COLO668 (cell line): ENCODE results near the gene TRIM52.

Source experiments
- DNase-seq: peaks from one replicate; lab custom pipeline; 2025; ENCODE audit not compliant: unreplicated experiment; lab: John Stamatoyannopoulos, UW

Gene TRIM52

DNA sequence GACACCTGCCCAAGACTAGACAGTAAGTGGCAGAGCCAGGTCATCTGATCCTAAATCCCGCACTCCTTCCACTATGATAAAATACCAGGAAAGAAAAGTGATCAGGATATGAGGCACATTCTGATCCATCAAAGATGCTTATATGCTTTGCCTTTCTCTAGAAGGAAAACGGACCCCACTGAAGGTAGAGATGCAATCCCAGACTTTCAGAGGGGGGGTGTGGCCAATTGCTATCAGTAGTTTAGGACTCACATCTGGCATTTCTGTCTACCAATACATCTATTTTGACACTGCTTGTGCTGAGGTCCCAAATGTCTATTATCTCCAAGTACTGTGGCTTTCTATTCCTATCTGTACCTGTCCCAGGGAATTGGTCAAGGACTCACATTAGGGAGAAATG lies 1.7 kb downstream of the TRIM52 start:
- DNase-seq: no peak

DNA sequence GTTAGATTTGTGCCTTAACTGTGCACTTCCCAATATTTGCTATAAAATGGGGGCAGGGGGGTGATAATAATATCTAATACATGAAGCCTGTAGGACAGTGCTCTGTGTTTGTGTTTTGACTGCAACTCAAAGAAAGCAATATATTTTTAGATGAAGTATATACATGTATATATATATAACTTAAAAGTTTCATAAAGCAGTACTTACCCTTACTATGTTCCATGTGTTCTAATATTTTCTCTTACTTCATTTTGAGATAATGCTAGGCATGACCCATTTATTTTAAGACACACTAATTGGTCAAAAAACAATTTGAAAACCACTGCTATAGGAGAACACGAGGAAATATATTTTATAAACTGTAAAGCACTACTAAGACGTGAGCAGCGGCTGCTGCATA lies 2.4 kb downstream of the TRIM52 start:
- no peak for DNase-seq

DNA sequence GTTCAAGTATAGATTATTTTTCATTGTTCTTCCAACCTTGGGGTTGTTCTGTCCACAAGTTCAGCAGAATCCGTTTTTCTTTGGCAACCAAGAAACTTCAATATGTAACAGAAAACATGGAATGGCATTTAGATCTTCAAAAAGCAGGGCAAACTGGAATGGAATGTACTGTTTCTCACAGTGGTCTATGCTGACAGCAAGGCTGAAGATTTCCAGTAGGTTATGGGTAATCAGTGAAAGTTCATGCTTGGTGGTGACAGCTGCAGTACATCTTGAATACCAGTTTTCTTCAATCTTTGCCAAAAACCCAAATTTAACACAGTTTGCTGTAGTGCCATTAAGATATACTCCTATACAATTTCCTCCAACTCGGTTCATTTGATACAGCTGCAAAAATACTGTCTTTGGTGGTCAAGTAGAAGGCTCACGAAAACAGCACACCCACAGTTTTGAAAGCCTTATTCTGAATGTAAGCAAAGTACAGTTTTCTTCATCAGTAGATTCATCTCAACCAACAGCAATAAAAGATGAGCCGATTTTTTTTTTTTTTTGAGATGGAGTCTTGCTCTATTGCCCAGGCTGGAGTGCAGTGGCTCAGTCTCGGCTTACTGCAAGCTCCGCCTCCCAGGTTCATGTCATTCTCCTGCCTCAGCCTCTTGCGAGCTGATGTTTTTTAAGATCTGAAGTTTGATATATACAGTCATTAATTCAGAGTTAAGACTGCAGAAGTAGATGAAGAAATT lies 4.9 kb downstream of the TRIM52 start:
- DNase-seq: no peak

DNA sequence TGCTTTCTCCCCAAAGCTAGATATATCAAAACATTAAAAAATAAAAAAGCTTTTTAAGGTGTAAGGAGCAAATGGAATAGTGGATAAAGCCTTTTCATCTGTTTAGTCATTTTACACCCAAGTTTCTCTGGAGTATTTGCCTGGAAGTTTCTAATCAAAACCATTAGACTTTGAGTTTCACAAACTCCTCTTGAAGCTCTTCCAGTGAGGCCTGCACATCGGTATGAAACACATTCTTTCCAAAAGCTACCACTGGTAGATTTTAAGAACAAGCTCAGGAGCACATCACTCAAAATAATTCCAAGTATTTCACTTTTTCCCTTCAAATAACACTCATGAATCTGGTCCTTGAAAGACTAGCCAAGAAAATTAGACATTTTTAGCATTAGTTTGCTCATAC lies 5.7 kb downstream of the TRIM52 start:
- no peak for DNase-seq

DNA sequence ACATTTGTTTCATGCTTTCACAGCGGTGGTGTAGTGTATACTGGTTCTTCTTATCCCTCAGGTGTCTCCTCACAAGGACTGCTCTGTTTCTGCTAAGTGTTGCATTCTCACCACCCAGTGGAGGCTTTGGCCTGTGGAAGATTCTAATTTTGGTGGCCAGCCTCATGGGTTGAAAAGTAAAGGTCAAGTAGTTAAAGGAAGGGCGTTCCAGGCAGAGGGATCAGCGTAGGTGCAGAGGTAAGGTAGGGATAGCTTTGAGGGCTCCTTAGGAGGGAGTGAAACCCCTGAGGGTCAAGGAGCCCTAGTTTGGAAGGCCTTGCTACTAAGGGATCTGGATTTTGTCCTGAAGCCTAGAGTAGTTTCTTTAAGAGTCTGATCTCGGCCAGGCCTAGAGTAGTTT lies 12.7 kb downstream of the TRIM52 start:
- DNase-seq: no peak

DNA sequence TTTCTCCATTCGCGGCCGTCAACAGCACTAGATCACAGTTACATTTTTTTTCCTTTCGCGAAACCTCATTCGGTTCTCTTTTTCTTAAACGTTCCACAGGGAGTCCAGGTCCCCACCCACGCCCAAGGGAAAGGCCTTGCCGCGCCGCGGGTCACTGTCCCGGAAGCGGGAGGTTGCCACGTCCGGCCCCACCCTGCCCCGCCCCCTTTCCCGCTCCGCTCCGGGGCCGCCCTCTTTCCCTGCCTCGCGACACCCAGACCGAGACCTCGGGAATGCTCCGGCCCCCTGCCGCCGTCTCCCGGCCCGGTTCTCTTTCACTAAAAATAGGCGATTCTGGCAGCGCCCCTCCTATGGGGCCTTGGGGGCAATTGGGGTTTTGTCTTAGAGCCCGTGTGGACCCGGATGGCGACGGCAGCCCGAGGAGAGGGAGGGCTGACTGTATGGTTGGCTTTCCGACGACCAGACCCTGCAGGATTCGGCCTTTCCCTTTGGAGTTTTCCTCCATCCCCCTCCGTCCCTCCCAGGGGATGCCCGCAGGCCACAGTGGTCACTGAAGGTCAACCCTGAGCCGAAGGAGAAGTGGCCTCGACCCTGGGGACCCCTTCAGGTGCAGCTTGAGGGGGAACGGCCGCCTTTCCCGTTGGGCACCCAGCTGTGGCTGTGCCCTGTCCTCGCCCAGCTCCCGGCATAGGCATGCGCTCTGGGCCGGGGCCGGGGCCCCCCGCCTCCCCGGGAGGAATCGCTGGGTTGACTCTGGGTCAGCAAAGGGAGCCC lies 14.5 kb downstream of the TRIM52 start:
- DNase-seq: no peak

DNA sequence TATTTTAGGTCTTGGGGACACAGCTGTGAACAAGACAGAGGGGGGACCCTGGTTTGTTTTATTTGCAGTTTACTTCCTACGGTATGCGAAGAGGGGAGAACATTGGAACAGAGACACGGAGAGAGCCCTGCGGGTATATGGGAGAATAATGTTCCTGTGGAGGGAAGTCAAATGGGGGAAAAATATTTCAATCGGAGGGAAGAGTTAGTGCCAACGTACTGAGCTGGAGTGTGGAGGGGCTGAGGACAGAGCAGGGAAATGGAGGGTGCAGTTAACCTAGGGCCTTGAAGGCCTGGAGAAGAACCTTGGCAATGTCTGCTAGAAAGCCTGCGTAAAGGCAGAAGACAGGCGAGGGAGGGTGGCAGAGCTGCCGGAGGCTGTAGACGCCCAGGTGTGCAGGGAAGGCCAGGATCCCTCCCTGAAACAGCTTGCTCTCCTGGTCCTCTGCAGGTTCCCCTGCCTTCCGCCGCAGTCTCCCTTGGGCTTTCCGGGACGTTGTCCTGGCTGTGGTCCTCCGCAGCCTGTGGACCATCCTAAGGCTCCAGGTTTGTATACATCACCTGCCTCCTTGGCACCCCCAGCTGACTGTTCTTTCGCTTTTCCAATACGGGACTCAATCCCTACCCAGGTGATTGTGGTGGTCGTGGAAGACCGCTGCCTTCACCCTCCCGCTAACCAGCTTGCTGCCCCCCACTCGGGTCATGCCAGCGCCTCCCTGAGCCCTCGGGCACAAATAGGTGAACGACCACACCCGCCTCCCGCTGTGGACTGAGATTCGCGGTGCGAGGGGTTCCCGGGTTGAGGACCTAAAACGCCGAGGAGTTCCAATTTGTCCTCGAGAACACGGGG lies 15.3 kb downstream of the TRIM52 start:
- no peak for DNase-seq

DNA sequence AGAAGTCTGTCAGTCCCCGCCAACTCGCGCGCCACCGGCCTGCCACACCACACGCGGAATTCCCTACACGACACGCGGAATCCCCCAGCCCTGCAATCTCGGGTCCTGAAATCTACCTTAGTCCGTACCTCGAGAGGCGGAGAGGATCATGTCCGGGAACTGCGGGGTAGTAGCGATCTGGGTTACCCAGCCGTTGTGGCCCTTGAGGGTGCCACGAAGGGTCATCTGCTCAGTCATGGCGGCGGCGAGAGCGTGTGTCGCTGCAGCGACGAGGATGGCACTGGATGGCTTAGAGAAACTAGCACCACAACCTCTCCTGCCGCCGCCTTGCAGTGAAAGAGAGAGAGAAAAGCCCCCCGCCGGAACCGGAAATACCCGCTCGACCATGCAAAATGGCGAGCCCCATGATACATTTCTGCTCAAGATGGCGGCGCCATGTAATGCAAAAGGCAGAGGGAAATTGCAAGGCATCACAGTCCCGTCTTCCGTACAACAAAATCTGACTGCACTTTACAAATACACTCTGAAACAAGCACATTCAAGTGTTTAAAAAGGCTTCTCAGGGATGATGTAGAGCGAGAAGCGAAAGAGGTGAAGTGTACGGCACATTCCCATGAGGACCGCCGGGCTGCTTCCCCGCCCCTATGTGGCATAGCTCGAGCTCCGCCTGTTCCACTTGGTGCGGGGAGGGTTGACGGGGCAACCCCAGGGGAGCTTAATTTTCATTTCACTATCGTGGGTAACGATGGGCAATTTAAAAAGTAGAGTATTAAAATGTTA lies 17.2 kb downstream of the TRIM52 start, which contains the start of gene RACK1:
Gene RACK1 (minus strand): TSS at position 343 of the 780 bp plus-strand sequence. CDS start 106 bp downstream, at position 237.
- no peak for DNase-seq

DNA sequence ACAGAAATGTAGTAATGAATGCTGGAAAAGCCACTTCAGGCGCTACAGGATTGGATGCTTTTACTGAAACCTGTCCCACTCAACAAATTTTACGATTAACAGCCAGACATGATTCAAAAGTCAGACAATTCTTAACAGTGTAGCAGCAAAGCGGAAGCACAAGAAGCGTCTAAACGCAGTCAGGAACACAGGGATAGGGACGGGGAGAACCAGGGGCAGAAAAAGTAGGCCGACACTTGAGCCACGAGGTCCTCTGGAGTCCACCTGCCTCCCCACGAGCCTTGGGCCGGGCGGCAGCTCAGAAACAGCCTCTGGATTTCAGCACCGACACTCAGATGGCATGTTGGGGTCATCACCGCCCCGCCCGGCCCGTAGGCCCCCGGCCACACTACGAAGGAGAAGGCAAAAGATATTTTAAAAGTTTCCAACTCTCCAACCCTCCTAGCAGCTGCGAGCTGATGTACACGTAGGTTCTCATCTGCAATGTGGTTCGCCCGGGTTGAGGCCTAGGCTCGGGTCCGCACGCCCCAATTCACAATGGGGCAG lies 17.9 kb downstream of the TRIM52 start:
- DNase-seq: no peak

DNA sequence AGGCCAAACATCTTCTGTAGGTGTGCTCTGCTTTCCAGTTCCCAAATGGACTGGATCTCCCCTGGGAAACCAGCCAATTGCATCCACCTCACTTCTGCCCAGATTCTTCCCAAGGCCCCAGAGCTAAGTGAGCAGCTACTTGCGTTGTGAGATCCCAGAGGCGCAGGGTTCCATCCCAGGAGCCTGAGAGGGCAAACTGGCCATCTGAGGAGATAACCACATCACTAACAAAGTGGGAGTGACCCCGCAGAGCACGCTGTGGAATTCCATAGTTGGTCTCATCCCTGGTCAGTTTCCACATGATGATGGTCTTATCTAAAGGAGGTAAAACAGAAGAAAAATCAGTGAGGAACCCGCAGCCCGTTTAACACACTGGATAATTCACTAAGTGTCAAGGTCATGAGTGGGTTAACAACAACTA lies 18.9 kb downstream of the TRIM52 start:
- no peak for DNase-seq

DNA sequence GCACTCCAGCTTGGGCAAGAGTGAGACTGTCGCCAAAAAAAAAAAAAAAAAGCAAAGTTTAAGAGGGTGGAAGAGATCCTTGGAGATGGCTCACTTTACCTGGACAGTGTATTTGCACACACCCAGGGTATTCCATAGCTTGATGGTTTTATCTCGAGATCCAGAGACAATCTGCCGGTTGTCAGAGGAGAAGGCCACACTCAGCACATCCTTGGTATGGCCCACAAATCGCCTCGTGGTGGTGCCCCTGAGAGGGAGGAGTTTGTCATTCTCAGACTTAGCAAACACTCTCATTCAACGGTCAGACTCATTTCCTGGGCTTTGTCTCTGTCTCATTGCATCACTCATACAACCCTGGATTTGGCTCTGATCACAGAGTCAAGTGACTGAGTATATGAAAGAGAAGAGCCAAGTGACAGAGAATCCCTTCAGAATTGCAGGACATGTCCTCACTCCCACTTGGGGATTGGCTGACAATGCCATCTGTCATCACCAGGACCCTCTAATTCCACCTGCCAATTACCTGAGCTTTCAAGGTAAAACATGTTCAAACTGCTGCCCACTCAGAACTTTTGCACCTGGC lies 19.5 kb downstream of the TRIM52 start:
- DNase-seq: no peak

DNA sequence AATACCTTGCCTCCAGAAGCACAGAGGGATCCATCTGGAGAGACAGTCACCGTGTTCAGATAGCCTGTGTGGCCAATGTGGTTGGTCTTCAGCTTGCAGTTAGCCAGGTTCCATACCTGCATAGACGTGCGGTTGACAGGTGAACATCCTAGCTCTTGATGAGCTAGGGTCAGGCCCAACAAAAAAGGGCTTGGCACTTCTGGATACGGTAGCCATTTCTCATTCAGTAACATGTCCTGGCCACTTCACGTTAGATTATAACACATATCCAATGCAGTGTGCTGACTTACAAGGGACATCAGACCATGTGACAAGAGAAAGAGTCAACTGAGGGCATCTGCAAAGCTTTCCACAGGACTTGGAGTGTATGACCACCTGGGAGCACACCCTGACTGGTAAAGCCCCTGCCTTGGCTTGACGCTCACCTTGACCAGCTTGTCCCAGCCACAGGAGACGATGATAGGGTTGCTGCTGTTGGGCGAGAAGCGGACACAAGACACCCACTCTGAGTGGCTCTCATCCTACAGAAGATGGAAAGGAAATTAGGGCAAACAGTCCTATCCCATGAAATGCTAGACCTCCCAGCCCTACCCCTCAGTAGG lies 21.8 kb downstream of the TRIM52 start:
- DNase-seq: no peak

DNA sequence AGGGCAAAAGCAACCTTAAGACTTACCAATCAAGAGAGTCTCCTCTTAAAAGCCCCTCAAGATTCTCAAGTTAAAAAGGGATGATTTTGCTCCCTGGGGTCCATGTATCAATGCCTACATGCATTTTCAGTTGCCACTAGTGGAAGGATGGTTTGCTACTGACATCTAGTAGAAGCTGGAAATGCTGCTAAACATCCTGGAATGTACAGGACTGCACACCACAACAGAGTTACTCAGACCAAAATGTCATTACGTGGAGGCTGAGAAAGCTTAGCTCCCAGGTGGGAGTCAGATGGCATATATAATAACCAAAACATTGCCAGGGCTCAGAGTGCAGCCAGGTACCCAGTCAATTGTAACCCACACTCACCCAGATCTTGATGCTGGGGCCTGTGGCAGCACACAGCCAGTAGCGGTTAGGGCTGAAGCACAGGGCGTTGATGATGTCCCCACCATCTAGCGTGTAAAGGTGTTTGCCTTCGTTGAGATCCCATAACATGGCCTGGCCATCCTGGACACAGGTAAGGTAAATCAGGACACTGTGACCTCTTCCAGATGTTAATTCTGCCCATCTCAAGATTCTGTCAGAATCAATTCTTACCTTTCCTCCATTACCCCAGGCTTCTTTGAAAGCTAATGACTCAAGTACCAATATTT lies 23.1 kb downstream of the TRIM52 start:
- DNase-seq: no peak

DNA sequence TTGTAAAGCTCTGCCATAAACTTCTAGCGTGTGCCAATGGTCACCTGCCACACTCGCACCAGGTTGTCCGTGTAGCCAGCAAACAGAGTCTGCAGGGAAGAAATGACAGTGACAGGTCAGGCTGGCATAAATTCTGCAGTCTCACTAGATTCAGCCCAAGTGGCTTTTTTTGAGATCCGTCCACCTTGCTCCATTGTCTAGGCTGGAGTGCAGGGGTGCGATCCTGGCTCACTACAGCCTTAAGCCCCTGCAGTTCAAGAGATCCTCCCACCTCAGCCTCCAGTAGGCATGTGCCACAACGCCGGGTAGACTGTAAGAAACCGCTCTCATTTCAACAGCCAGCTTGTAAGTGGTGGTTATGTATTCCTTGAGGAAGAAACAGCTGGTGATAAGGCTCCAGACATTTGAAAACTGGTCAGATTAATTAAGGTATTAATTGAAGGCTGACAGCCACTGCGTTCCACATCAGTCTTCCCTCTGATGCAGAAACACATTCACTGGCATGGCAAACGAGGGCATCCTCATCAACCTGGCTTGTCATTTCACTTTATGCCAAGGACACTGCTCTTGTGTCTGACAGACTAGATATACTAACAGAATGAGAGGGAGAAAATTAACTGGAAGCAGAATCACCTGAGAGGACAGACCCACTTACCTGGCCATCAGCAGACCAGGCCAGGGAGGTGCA lies 23.8 kb downstream of the TRIM52 start:
- DNase-seq: no peak

DNA sequence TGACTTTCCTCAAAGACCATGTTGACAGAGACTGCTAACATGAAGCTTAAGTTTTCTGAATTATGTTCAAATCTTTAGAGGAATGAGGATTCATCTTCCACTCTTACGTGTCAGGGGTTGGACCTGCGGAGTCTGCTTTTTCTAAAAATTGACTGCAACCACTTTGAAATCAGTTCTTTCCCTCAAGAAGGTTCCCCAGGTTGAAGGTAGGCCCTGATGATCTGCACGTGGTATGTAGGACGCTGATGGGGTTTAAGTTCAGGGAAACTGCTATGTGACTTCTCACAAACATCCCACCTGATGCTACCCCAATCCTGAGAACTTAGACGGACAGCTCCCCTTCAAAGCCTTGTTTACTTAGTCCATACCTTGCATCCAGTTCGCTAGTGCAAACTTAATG lies 24.5 kb downstream of the TRIM52 start:
- DNase-seq: no peak

DNA sequence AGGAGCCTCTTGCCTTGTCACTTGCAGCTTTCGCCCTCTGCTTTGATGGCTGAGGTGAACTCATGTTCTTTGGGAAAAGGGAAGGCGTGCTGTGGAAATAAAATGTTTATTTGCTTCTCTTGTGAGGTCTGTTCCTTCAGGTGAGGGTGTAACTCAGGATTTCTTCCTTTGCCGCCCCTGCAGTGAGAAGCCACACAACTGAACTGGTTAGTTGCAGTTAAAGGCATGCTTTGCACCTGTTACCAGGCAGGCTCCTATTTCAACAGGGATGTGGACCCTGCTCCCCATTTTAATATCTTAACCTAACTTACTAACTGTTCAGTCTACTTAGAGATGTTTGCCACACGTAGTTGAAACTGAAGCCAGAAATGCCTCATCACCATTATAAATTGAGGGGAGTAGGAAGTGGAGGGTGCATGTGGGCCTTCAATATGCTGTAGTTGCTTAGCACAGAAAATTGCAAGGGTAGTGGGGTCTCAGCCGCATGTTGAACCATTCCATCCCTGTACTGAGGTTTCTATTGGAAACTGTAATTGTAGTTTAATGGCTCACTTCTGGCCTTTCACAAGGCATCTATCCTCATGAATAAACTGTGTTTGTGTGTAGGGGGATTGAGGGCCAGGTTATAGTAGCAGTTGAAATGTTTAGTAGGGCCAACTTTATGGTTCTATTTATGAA lies 25.1 kb downstream of the TRIM52 start:
- no peak for DNase-seq

DNA sequence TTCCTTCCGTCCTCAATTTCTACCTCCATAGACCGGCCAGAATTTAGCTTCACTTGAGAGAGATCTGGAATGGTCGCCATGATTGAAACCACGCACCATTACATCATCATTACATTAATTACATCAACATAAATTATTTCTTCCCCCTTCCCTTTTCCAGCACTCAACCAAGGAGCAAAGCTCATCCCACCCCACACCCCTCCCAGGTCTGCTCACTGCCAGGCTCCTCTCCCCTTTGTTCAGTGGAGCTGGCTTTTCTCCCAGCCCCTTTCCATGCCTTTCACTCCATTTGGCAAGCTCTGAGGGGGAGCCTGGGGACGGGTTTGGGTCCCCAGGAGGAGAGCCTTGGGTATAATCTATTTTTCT lies 25.6 kb downstream of the TRIM52 start:
- DNase-seq: no peak
